GM21723 (cell line): ENCODE measurements around the gene NHP2.

Source experiments
- ATAC-seq: cut with Tn5 transposase; IDR thresholded peaks from one replicate; pipeline ENCODE4 v1.9.1; 2021; ENCODE audit warnings: mild to moderate bottlenecking, moderate library complexity; ENCODE audit not compliant: unreplicated experiment

NHP2 gene

GRCh38 chr5:178177569-178177968, 23.9 kb upstream of the NHP2 start:
- ATAC-seq, result no peak

- no peak for ATAC-seq
These were observed 23.1 kb upstream of the NHP2 start for GRCh38 chr5:178176791-178177190.

GRCh38 chr5:178174456-178174855, 20.8 kb upstream of the NHP2 start:
- no peak for ATAC-seq

- no peak for ATAC-seq
These were observed 16.8 kb upstream of the NHP2 start for GRCh38 chr5:178170455-178170854.

GRCh38 chr5:178165581-178165980, 11.9 kb upstream of the NHP2 start:
- ATAC-seq, result no peak

GRCh38 chr5:178163772-178164735, 10.4 kb upstream of the NHP2 start:
- peak; percentile 93 for ATAC-seq

GRCh38 chr5:178162481-178162880, 8.8 kb upstream of the NHP2 start:
- ATAC-seq, result no peak

- no peak for ATAC-seq
These were observed 6.5 kb upstream of the NHP2 start for GRCh38 chr5:178160176-178160575.

GRCh38 chr5:178155065-178155464, 1.4 kb upstream of the NHP2 start:
- ATAC-seq, result no peak

GRCh38 chr5:178152491-178153444, 917 bp downstream of the NHP2 start:
- no peak for ATAC-seq

GRCh38 chr5:178150977-178151734, 2.5 kb downstream of the NHP2 start:
- ATAC-seq, result no peak

- no peak for ATAC-seq
These were observed 4.3 kb downstream of the NHP2 start for GRCh38 chr5:178149199-178149932.

- no peak for ATAC-seq
These were observed 6.3 kb downstream of the NHP2 start for GRCh38 chr5:178147406-178147805.

- ATAC-seq, result peak; percentile 62
These were observed 7.5 kb downstream of the NHP2 start for GRCh38 chr5:178145965-178146820.

GRCh38 chr5:178143901-178144300, 9.8 kb downstream of the NHP2 start:
- no peak for ATAC-seq

- ATAC-seq, result no peak
These were observed 10.4 kb downstream of the NHP2 start for GRCh38 chr5:178143246-178143645.

- no peak for ATAC-seq
These were observed 11.0 kb downstream of the NHP2 start for GRCh38 chr5:178142642-178143041.

- no peak for ATAC-seq
These were observed 12.1 kb downstream of the NHP2 start for GRCh38 chr5:178141550-178141949.

GRCh38 chr5:178137991-178138390, 15.7 kb downstream of the NHP2 start:
- no peak for ATAC-seq
